ENCODE measurements around the gene CHADL.
A peak's percentile ranks its signal among the peaks of the same experiment; 100 is the strongest.

Gene CHADL

GRCh38 chr22:41229730-41230400, 10.9 kb downstream of the CHADL start:
- no peak for DNase-seq

DNA sequence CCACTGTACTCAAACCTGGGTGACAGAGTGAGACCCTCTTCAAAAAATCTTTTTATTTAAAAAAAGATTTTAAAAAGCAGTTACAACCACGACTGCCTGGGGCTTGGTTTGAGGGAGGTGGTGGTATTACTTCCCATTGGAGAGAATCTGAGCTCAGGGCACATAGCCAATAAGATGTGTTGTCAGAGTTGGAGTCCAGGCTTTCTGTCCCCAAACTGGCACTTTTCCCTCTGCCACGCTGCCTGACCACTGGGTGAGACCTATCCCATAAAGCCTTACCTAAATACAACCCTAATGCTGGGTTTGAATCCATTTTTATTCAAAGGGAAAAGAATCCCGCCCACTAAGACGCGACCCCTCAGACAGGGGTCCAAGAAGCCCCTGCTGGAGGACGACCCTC, 11.5 kb downstream of the CHADL start:
- DNase-seq = no peak

GRCh38 chr22:41226723-41227655, 13.7 kb downstream of the CHADL start:
- no peak for DNase-seq

GRCh38 chr22:41223535-41223934, 17.2 kb downstream of the CHADL start:
- DNase-seq = no peak

DNA sequence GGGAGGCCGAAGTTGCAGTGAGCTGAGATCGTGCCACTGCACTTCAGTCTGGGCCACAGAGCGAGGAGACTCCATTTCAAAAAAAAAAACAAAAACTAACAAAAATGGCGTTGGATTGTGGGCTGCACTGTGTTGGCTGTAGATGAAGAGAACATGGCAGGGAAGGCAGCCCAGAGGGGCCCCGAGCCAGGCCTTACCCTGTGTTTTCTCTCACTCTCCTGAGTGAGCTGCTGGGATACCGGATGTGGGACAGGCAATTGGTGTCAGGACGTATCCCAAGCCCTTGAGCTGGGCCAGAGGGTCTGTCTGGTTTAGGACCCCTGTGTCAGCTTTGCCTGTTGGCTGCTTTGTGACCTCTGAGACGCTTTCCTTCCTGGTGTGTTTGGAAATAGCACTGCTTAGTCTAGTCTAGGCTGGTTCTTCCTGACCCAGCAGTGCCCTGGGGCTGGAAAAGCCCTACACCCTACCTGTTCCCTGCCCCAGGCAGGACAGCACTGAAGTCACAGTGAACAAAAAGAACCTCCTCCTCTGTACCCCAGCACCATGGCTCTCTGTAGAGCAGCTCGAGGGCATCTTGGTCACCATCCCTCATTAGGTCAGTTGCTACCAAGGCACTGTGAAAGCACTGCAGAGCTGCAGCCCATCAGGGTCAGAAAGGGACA, 17.8 kb downstream of the CHADL start:
- DNase-seq = no peak

GRCh38 chr22:41217553-41218157, 23.1 kb downstream of the CHADL start:
- DNase-seq = no peak

- DNase-seq = no peak
Observed at GRCh38 chr22:41216984-41217383, 23.7 kb downstream of the CHADL start.

DNA sequence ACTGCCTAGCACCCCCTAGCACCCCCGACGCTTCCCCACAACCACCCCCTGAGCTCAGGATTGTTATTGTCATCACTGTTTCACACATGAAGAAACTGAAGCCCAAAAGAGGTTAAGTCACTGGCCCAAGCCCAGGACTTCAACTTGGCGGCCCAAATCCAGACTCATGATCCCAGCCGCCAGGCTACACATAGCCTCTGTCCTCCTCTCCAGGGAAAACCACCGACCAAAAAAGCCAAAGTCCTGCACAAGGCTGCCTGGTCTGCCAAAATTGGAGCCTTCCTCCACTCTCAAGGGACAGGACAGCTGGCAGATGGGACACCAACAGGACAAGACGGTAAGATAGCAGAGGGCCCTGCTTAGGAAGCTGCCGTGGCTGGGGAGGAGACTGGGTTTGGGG, 24.8 kb downstream of the CHADL start:
- no peak for DNase-seq

GRCh38 chr22:41215409-41215808, 25.3 kb downstream of the CHADL start:
- no peak for DNase-seq

DNA sequence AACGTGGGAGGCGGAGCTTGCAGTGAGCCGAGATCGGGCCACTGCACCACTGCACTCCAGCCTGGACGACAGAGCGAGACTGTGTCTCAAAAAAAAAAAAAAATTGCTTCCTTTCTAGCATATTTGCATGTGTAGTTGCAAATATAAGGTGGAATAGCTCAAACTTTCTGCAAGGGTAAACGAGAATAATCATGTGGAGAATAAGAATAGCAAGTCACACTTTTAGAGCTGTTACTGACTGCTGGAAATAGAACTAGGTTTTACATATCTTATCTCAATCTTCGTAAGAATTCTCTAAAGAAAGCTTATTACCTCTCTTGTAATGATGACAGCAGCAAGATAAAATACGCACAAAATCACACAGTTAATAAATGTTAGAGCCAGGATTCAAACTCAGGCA, 34.0 kb downstream of the CHADL start:
- no peak for DNase-seq

GRCh38 chr22:41204992-41205900, 35.5 kb downstream of the CHADL start, which contains the start of gene L3MBTL2:
L3MBTL2 (plus strand) TSS chr22:41205312; CDS start chr22:41205363, 51 bp downstream.
- DNase-seq = peak; percentile 78

GRCh38 chr22:41204066-41204465, 36.7 kb downstream of the CHADL start:
- no peak for DNase-seq

- DNase-seq = no peak
Observed at GRCh38 chr22:41203118-41203517, 37.6 kb downstream of the CHADL start.

DNA sequence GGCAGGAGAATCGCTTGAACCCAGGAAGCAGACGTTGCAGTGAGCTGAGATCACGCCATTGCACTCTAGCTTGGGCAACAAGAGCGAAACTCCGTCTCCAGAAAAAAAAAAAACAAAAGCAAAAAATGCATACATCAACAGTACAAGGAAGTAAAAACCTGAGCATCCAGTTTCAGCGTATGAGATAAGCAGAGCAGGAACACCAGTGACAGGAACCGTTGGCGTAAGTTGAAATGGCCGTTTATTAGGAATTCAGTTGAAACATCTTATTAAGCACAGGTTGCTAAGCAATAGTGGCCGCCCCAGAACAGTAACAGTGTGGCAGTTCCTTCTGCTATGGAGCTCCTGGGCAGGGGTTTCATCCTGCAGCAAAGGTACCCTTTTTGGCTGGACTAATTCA, 39.6 kb downstream of the CHADL start:
- no peak for DNase-seq

- DNase-seq = no peak
Observed at GRCh38 chr22:41198027-41198580, 42.6 kb downstream of the CHADL start.

GRCh38 chr22:41197038-41197972, 43.4 kb downstream of the CHADL start:
- DNase-seq = no peak

DNA sequence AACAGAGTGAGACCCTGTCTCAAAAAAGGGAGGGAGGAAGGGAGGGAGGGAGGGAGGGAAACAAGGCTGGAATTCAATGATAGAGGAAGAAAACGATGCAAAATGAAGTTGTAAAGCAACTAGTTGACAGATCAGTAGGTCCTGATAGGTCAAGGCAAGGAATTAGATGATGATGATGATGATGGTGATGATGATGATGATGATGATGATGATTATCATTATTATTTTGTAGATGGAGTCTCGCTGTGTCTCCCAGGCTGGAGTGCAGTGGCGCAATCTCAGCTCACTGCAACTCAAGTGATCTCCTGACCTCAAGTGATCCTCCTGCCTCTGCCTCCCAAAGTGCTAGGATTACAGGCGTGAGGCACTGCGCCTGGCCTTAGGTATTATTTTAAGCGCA, 46.9 kb downstream of the CHADL start:
- no peak for DNase-seq

DNA sequence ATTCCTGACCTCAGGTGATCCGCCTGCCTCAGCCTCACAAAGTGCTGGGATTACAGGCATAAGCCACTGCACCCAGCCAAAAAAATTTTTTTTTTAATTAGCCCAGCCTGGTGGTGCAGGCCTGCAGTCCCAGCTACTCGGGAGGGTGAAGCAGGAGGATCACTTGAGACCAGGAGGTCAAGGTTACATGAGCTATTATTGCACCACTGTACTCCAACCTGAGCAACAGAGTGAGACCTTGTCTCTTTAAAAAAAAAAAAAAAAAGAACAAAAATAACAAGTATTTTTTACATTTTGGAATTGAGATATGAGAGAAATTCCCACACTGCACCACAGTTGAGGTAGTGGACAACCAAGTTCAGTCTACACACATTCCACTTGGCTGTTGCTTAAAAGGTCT, 49.3 kb downstream of the CHADL start:
- no peak for DNase-seq

GRCh38 chr22:41184679-41185078, 56.1 kb downstream of the CHADL start:
- DNase-seq = no peak

Measured in NCI-H2081 treated with DMSO at 0.1 percent for 48 hours (cell line).